ENCODE data around the gene CD44. TPM values are rescaled to one million over a fixed set of nuclear protein-coding genes. Genes with fewer than 3 reads are reported as not detected.

The CD44 gene
- total and polyA plus RNA-seq, 10 of the 15 experiments (the other 5 are each of a cell fraction or from before 2014, with no cell fraction given): 57.1 to 293 (median 120) TPM

DNA sequence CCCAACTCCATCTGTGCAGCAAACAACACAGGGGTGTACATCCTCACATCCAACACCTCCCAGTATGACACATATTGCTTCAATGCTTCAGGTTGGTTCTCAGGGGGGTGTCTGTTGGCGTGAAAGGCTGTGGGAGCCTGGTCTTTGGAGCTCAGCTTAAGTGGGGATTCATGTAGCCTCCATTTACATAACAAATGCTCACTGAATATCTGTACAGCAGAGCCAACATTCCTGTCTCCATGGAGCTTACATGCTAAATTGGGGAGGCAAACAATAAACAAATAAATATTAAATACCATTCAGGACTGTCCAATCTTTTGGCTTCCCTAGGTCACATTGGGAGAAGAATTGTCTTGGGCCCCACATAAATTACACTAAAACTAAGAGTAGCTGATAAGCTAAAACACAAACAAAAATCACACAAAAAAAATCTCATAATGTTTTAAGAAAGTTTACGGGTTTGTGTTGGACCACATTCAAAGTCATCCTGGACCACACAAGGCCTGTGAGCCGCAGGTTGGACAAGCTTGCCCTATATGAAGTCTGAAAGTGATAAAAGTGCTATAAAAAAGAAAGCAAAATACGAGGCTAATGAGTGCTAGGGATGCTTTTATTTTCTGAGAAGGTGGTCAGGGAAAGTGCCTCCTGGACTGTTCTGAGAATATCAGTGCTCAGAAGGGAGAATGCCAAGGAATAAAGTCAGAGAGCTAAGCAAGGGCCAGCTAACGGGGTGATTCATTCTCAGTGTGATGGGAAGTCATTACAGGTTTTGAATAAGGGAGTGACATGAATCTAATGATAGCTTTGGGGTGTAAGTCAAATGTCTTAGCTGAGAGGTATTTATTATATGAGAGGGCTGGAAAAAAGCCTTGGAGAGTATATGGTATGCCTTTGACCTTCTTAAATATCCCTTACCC is 41.6 kb downstream of the CD44 start:
- no peaks in the 10 kb centered on the region for H3K27me3 ChIP-seq (replicated peaks in 1 of 2; ENCODE audit: control insufficient read depth in 2 of 2, insufficient read depth in 2 of 2, low read length in 1 of 2)
- DNase-seq (ENCODE audit: low read depth, low spot score) (no peak), FAIRE-seq (no peak), ATAC-seq (no peak)
- TF ChIP-seq BRCA1 (IDR thresholded peaks at IDR 0.05; ENCODE audit: low read depth, low read length) (no peak), RFX5 (IDR thresholded peaks at IDR 0.05; ENCODE audit: low read depth, low read length) (no peak), EED (IDR thresholded peaks at IDR 0.05; ENCODE audit: low read depth) (no peak), ZNF622 (IDR thresholded peaks at IDR 0.05) (no peak), MTA3 (IDR thresholded peaks at IDR 0.05; ENCODE audit: borderline replicate concordance, low read length) (no peak), RBBP5 (conservative IDR thresholded peaks at IDR 0.05) (no peak), SREBF1 (IDR thresholded peaks at IDR 0.05; ENCODE audit: low read length) (no peak), NRF1 (conservative IDR thresholded peaks at IDR 0.05; ENCODE audit: low read depth, low read length) (no peak), EP300 (IDR thresholded peaks at IDR 0.05; ENCODE audit: borderline replicate concordance in 1 of 2, control insufficient read depth in 1 of 2, low read depth in 2 of 2, low read length in 2 of 2) (no peak)
- TF ChIP-seq, protein P1, sequence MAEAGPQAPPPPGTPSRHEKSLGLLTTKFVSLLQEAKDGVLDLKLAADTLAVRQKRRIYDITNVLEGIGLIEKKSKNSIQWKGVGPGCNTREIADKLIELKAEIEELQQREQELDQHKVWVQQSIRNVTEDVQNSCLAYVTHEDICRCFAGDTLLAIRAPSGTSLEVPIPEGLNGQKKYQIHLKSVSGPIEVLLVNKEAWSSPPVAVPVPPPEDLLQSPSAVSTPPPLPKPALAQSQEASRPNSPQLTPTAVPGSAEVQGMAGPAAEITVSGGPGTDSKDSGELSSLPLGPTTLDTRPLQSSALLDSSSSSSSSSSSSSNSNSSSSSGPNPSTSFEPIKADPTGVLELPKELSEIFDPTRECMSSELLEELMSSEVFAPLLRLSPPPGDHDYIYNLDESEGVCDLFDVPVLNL (IDR thresholded peaks at IDR 0.05; ENCODE audit: low read depth, low read length): no peak
- TF ChIP-seq, protein P2, sequence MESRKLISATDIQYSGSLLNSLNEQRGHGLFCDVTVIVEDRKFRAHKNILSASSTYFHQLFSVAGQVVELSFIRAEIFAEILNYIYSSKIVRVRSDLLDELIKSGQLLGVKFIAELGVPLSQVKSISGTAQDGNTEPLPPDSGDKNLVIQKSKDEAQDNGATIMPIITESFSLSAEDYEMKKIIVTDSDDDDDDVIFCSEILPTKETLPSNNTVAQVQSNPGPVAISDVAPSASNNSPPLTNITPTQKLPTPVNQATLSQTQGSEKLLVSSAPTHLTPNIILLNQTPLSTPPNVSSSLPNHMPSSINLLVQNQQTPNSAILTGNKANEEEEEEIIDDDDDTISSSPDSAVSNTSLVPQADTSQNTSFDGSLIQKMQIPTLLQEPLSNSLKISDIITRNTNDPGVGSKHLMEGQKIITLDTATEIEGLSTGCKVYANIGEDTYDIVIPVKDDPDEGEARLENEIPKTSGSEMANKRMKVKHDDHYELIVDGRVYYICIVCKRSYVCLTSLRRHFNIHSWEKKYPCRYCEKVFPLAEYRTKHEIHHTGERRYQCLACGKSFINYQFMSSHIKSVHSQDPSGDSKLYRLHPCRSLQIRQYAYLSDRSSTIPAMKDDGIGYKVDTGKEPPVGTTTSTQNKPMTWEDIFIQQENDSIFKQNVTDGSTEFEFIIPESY (IDR thresholded peaks at IDR 0.05): no peak
- SMC1A ChIA-PET (ENCODE audit: uncharacterized antibody, unreplicated experiment): interaction anchor here (0.9 to 19.2 kb wide), 9 partner anchors 13 to 594 kb away, joined by 3 to 260 read pairs (median 3); no protein-coding TSS in a partner anchor
- RAD21 ChIA-PET (ENCODE audit: unreplicated experiment): interaction anchor here (1.3 to 6.8 kb wide), 2 partner anchors 15 to 145 kb away, joined by 3 to 56 read pairs; no protein-coding TSS in a partner anchor
- H3K36me3 ChIP-seq (ENCODE audit: control insufficient read depth in 2 of 2, insufficient read depth in 2 of 2, low read length in 1 of 2): peaks cover 12 to 15% of the 10 kb centered on the region in 2 experiments; a peak in 3 of 4 replicates
- CTCF ChIA-PET: interaction anchor here (0.9 to 3.9 kb wide), 6 partner anchors 10 to 183 kb away, joined by 3 to 18 read pairs (median 3); no protein-coding TSS in a partner anchor
- H3K9ac ChIP-seq (ENCODE audit: control insufficient read depth, insufficient read depth, low read length): no peak overlapping the region
- H3K9me3 ChIP-seq (replicated peaks; ENCODE audit: control insufficient read depth, insufficient read depth, low read length): no peaks in the 10 kb centered on the region
- H3K4me1 ChIP-seq (ENCODE audit: control insufficient read depth, insufficient read depth, low read length): peaks cover 10% of the 10 kb centered on the region
- no TSS peak for BruUV-seq (replicated peaks)
- in situ Hi-C loops (cut with MboI): no loop called here
- POLR2A ChIA-PET: interaction anchor here (1.0 to 1.9 kb wide), 2 partner anchors 9 to 13 kb away, joined by 6 read pairs; no protein-coding TSS in a partner anchor
- no peaks in the 10 kb centered on the region; the same call in 1 of the 2 replicates for H3K79me2 ChIP-seq (ENCODE audit: control insufficient read depth, insufficient read depth, low read length)
- 70% methylated on average over 5 of the region's 5 CpGs for WGBS (ENCODE audit: insufficient coverage, insufficient replicate concordance, low lambda C conversion rate, missing lambda C conversion rate)
- H3K4me3 ChIP-seq: no peak overlapping the region
- no peak overlapping the region for H3K27ac ChIP-seq (ENCODE audit: control insufficient read depth, insufficient read depth)
- H3K4me2 ChIP-seq (ENCODE audit: control insufficient read depth, insufficient read depth): no peak overlapping the region
- no peak overlapping the region for H2AFZ ChIP-seq (ENCODE audit: control insufficient read depth, low read depth, low read length)
- intact Hi-C loops (cut with micrococcal nuclease; ENCODE audit: unreplicated experiment): no loop called here
- H4K20me1 ChIP-seq (ENCODE audit: control insufficient read depth, insufficient read depth): no peaks in the 10 kb centered on the region

All from GM12878 (cell line).